HG02610 (cell line): ENCODE results near the gene HLF.

Experiments
- ATAC-seq: cut with Tn5 transposase; IDR thresholded peaks from one replicate; pipeline ENCODE4 v1.9.1; 2021; ENCODE audit warnings: mild to moderate bottlenecking, moderate library complexity; ENCODE audit not compliant: unreplicated experiment

The HLF gene

GRCh38 chr17:55273579-55274354 is 9.0 kb downstream of the HLF start:
- no peak for ATAC-seq

DNA sequence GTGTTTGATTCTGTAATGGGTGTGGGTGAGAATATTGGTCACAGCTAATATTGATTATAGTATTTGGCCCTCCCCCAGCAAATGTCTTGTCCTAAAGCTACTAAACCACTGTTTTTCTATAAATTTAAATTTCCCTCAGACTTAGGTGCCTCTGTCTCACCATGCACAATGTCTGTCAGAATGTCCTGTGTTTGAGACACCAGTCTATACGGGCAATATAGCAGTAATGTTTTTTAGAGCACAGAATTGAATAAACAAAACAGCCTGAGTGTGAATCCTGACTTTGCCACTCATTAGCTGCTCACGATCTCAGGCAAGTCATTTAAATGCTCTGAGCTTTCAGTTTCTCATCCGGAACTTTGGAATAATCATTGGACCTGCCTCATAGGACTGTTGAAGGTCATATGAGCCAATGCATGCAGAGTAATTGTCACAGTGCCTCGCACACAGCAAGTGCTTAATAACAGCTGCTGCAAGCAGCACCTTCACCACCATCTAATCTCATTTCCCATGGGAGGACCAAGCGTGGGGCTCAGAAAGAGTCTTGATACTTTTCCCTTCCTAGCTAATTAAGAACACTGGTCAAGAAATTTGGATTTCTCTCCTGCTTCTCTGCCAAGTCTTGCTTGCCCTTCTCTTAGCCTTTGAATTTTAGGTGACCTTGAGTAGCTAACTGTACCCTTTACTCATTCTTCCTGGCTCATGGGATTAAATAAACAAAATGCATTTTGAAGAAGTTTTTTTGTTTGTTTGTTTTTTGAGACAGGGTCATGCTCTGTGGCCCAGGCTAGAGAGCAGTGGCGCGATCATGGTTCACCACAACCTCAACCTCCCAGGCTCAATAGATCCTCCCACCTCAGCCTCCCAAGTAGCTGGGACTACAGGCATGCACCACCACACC is 9.8 kb downstream of the HLF start:
- ATAC-seq, result no peak

- no peak for ATAC-seq
Observed at GRCh38 chr17:55275894-55276804, 11.4 kb downstream of the HLF start.

DNA sequence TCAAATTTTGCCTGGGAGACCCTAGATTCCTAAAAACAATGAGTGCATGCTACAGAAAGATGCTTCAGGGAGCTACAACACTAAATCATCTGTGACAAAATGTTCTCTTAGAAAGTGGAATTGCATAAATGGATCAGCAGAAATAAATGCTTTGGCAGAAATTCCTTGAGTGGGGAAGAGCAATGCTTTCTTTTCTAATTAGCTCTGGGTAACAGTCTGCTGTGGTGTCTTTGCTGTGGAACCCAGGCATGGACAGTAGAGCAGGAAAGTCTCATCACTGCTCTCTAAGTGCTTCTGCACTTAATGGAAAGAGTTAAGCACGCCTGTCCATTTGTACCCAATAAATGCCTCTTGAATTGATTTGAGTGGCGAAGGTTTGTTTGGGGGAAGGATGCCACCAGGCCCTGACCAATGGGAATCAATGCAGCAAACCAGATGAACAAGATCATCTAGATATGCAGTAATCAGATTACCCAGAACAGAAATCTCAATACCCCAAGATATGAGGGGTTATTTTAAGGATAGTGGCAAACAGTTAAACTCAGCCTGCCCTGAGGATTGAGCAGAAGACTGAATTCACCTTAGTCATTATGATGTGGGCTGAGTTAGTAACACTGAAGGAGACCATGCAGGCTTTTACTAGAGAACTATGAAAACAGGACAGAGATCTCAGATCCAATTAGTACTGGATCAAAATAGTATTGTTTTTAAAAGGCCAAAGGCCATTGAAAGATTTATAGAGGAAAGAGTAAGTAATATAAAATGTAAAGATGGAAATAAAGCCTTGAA is 13.6 kb downstream of the HLF start:
- ATAC-seq, result no peak

- ATAC-seq, result no peak
Observed at GRCh38 chr17:55279203-55279602, 14.4 kb downstream of the HLF start.

GRCh38 chr17:55279788-55280187 is 15.0 kb downstream of the HLF start:
- no peak for ATAC-seq

GRCh38 chr17:55280212-55280611 is 15.5 kb downstream of the HLF start:
- ATAC-seq, result no peak

- ATAC-seq, result no peak
Observed at GRCh38 chr17:55281649-55282378, 17.1 kb downstream of the HLF start.

- no peak for ATAC-seq
Observed at GRCh38 chr17:55282379-55282702, 17.6 kb downstream of the HLF start.

DNA sequence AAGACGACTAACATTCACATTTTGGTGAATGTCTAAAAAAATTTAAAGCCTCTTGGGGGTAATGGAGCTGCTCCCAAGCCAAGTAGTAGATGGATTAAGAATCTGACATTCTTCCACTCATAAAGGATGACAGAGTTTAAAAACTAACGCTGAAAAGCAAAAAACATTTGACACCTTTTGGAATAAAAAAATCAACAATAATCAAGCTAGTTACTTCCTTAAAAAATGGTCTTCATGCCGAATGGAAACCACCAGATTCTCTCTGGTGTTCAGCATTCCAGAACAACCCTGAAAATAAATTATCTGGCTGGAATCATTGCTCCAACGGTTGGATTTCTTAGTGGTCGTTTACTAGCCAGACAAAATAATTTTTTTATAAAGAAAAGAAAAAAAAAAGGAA is 18.0 kb downstream of the HLF start:
- no peak for ATAC-seq

- ATAC-seq, result no peak
Observed at GRCh38 chr17:55283256-55283965, 18.7 kb downstream of the HLF start.

- ATAC-seq, result no peak
Observed at GRCh38 chr17:55284001-55284884, 19.5 kb downstream of the HLF start.

DNA sequence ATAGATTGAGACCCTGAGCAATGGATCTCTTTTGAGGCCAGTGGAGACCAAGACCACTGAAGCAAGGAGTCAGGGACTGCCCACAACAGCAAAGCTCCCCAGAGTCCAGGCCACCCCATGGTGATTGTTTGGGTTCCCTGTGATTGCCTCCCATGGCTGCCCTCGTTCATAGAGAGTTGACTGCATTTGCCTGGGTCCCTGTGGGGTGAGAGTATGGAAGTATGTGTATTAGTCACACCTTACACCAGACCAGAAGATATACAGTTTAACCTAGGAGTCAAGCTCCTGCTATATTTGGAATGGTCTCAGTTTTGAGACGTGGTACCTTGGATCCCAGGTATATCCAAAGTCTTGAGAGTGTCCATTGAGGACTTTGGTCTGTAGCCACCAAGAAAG is 20.2 kb downstream of the HLF start:
- ATAC-seq, result no peak

DNA sequence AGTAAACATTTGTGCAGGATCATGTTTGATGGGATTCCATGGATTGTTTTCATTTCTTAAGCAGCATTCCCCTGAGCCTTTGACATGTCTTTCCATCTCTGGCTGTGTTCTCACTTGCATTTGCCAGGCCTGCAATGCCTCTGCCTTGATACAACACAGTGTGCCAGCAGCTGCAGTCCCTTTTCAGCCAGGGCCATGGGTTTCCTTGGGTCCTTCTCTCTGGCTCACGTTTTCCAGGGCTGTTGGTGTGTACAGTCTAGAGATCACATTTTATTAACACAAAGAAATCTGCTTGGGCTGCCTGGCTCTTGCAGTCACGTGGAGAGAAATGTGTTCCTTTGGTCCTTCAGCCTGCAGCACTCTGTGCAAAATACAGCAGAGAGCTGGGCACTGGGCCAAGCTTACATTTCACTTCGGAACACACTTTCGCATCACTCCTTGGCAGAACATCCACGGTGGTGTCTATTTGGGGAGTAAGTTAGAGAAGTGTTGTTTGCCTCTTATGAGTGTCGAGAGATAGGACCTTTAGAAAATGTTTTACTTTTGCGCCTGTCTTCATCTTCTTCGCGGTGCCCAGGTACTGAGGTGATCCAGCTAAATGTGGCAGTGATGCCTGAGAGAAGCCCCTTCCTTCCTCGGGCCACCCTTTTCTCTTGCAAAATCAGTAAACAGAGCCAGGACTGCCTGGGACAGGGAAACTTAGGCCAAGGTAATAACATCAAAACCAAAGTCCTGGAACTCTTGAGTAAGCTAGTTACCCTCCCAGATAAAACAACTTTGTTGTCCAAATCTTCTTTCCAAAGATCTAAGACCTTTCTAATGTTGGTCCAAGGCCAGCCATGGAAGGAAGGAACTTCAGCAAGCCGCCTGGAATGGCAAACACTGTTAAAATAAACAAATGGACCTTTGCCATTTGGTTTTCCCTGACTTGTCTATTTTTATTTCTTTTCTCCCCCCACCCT is 20.9 kb downstream of the HLF start:
- no peak for ATAC-seq

DNA sequence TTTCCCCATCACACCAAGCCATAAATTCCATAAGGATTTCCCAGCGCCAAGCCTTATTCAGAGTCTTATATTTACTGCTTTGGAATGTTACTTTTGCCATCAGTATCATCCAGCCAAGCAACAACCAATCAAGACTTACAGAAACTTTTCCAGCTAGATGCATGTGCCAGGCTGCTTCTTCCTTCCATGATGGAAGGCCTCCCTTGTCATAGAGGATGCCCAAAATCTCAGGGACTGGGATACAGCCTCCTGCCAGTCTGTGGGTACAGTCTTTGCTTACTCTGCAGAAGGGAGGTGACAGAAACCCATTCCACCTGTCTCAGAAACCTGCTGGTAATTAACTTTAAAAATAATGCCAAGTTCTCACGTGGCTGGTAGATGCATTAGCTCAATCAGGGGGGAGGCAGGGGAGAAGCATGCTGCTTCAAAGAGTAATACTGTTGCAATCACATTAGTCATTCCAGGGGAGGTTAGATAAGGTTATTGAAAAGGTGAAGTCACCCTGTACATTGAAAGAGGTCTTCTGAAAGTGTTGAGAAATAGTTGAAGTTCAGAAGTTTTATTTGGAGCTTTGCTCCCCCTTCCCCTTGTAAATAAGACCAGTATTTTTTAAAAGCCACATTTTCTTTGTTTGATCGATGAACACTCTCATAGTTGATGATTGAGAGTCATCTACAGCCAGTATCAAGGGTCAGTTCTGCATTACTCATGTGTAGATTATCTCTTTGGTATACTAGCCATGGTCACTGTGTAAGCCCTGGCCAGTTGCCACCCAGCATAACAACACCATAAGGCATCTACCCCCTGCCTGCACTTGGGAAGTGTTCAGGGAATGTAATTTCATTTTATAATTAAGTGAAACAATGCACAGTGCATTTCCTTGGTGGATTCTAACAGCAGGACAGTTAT is 22.2 kb downstream of the HLF start:
- no peak for ATAC-seq
